ENCODE results near the gene MLH1.

MLH1 gene

GRCh38 chr3:37014620-37015019, 21.3 kb downstream of the MLH1 start:
- H3K9ac ChIP-seq (ENCODE audit: low read depth, low read length, poor library complexity): no peak overlapping the region
- no peak overlapping the region for H2AFZ ChIP-seq (ENCODE audit: low read length)
- H2BK15ac ChIP-seq (ENCODE audit: low read length): no peak overlapping the region
- H2BK12ac ChIP-seq (ENCODE audit: low read length): no peak overlapping the region
- no peak overlapping the region for H2BK5ac ChIP-seq (ENCODE audit: low read length)
- peaks cover 22 to 91% of the 10 kb centered on the region in 2 donors for H3K36me3 ChIP-seq (replicated peaks in 1 of 2; ENCODE audit: control insufficient read depth in 2 of 2, insufficient read depth in 2 of 2, low read length in 2 of 2)
- H3K27me3 ChIP-seq (ENCODE audit: control insufficient read depth in 3 of 3, insufficient read depth in 3 of 3, low read depth in 1 of 3, low read length in 3 of 3): no peaks in the 10 kb centered on the region
- no peak overlapping the region for H3K4me3 ChIP-seq (ENCODE audit: low read length in 2 of 2)
- no peak for DNase-seq (ENCODE audit: low spot score)
- WGBS, 2 donors (ENCODE audit: extremely low coverage in 2 of 2, insufficient read length in 2 of 2, insufficient replicate concordance in 1 of 2): no CpG with 5 or more reads among the region's 2 CpGs
- no peak overlapping the region for H4K91ac ChIP-seq (ENCODE audit: low read depth, low read length, poor library complexity)
- no peak overlapping the region for H3K27ac ChIP-seq (replicated peaks; ENCODE audit: low read length)
- no peak overlapping the region for H3K18ac ChIP-seq (ENCODE audit: low read length)
- H3K4ac ChIP-seq (ENCODE audit: low read length): no peak overlapping the region
- no peaks in the 10 kb centered on the region for H3K79me1 ChIP-seq (ENCODE audit: low read depth, low read length)
- no peak overlapping the region for H3K4me2 ChIP-seq (ENCODE audit: insufficient read depth, low read length, poor library complexity, severe bottlenecking)
- no peak overlapping the region for H2AK5ac ChIP-seq (ENCODE audit: low read depth, low read length)
- H2BK120ac ChIP-seq (ENCODE audit: low read depth, low read length): no peak overlapping the region
- H3K23ac ChIP-seq (ENCODE audit: low read depth, low read length, poor library complexity): no peak overlapping the region
- H3K4me1 ChIP-seq (ENCODE audit: control insufficient read depth in 2 of 2, insufficient read depth in 1 of 2, low read depth in 1 of 2, low read length in 2 of 2): peaks cover 0 to 18% of the 10 kb centered on the region in 2 donors
- no peak overlapping the region for H3K14ac ChIP-seq (ENCODE audit: low read length)
- H4K8ac ChIP-seq (ENCODE audit: low read depth, low read length): no peak overlapping the region
- H3K9me3 ChIP-seq (replicated peaks in 1 of 2; ENCODE audit: control insufficient read depth in 2 of 2, insufficient read depth in 1 of 2, low read depth in 1 of 2, low read length in 2 of 2): no peaks in the 10 kb centered on the region

- no CpG with 5 or more reads among the region's 5 CpGs for WGBS, 2 donors (ENCODE audit: extremely low coverage in 2 of 2, insufficient read length in 2 of 2, insufficient replicate concordance in 1 of 2)
- Histone ChIP-seq H2BK120ac (ENCODE audit: low read depth, low read length) (no peak overlapping the region), H3K27me3 (ENCODE audit: control insufficient read depth in 3 of 3, insufficient read depth in 3 of 3, low read depth in 1 of 3, low read length in 3 of 3) (no peaks in the 10 kb centered on the region)
Measured at GRCh38 chr3:37015642-37016041, 22.3 kb downstream of the MLH1 start.

GRCh38 chr3:37016903-37017302, 23.6 kb downstream of the MLH1 start:
- no peak overlapping the region for H2BK15ac ChIP-seq (ENCODE audit: low read length)
- no peak overlapping the region for H3K23ac ChIP-seq (ENCODE audit: low read depth, low read length, poor library complexity)
- H2BK5ac ChIP-seq (ENCODE audit: low read length): no peak overlapping the region
- H4K8ac ChIP-seq (ENCODE audit: low read depth, low read length): no peak overlapping the region
- H3K4me1 ChIP-seq (ENCODE audit: control insufficient read depth in 2 of 2, insufficient read depth in 1 of 2, low read depth in 1 of 2, low read length in 2 of 2): peaks cover 0 to 18% of the 10 kb centered on the region in 2 donors
- H2BK120ac ChIP-seq (ENCODE audit: low read depth, low read length): no peak overlapping the region
- no peak for DNase-seq (ENCODE audit: low spot score)
- no peak overlapping the region for H3K27ac ChIP-seq (replicated peaks; ENCODE audit: low read length)
- no peaks in the 10 kb centered on the region for H3K9me3 ChIP-seq (replicated peaks in 1 of 2; ENCODE audit: control insufficient read depth in 2 of 2, insufficient read depth in 1 of 2, low read depth in 1 of 2, low read length in 2 of 2)
- no peak overlapping the region for H2AK5ac ChIP-seq (ENCODE audit: low read depth, low read length)
- no peak overlapping the region for H3K14ac ChIP-seq (ENCODE audit: low read length)
- no peak overlapping the region for H3K18ac ChIP-seq (ENCODE audit: low read length)
- no peak overlapping the region for H2AFZ ChIP-seq (ENCODE audit: low read length)
- no peak overlapping the region for H3K4ac ChIP-seq (ENCODE audit: low read length)
- peaks cover 38 to 94% of the 10 kb centered on the region in 2 donors for H3K36me3 ChIP-seq (replicated peaks in 1 of 2; ENCODE audit: control insufficient read depth in 2 of 2, insufficient read depth in 2 of 2, low read length in 2 of 2)
- H4K91ac ChIP-seq (ENCODE audit: low read depth, low read length, poor library complexity): no peak overlapping the region
- H3K79me1 ChIP-seq (ENCODE audit: low read depth, low read length): no peaks in the 10 kb centered on the region
- no peak overlapping the region for H2BK12ac ChIP-seq (ENCODE audit: low read length)
- WGBS, 2 donors (ENCODE audit: extremely low coverage in 2 of 2, insufficient read length in 2 of 2, insufficient replicate concordance in 1 of 2): no CpG with 5 or more reads among the region's 8 CpGs
- H3K9ac ChIP-seq (ENCODE audit: low read depth, low read length, poor library complexity): no peak overlapping the region
- H3K4me2 ChIP-seq (ENCODE audit: insufficient read depth, low read length, poor library complexity, severe bottlenecking): no peak overlapping the region
- H3K4me3 ChIP-seq (ENCODE audit: low read length in 2 of 2): no peak overlapping the region
- no peaks in the 10 kb centered on the region for H3K27me3 ChIP-seq (ENCODE audit: control insufficient read depth in 3 of 3, insufficient read depth in 3 of 3, low read depth in 1 of 3, low read length in 3 of 3)

More at GRCh38 chr3:37015642-37016041, 22.3 kb downstream of the MLH1 start:
- Histone ChIP-seq H3K9me3 (replicated peaks in 1 of 2; ENCODE audit: control insufficient read depth in 2 of 2, insufficient read depth in 1 of 2, low read depth in 1 of 2, low read length in 2 of 2) (no peaks in the 10 kb centered on the region), H2AK5ac (ENCODE audit: low read depth, low read length) (no peak overlapping the region), H2AFZ (ENCODE audit: low read length) (no peak overlapping the region), H3K9ac (ENCODE audit: low read depth, low read length, poor library complexity) (no peak overlapping the region), H2BK12ac (ENCODE audit: low read length) (no peak overlapping the region), H3K14ac (ENCODE audit: low read length) (no peak overlapping the region), H3K27ac (replicated peaks; ENCODE audit: low read length) (no peak overlapping the region), H3K4ac (ENCODE audit: low read length) (no peak overlapping the region), H3K79me1 (ENCODE audit: low read depth, low read length) (no peaks in the 10 kb centered on the region), H3K4me3 (ENCODE audit: low read length in 2 of 2) (no peak overlapping the region), H2BK15ac (ENCODE audit: low read length) (no peak overlapping the region), H2BK5ac (ENCODE audit: low read length) (no peak overlapping the region), H4K8ac (ENCODE audit: low read depth, low read length) (no peak overlapping the region), H3K18ac (ENCODE audit: low read length) (no peak overlapping the region), H3K4me2 (ENCODE audit: insufficient read depth, low read length, poor library complexity, severe bottlenecking) (no peak overlapping the region), H3K4me1 (ENCODE audit: control insufficient read depth in 2 of 2, insufficient read depth in 1 of 2, low read depth in 1 of 2, low read length in 2 of 2) (peaks cover 0 to 18% of the 10 kb centered on the region in 2 donors), H3K36me3 (replicated peaks in 1 of 2; ENCODE audit: control insufficient read depth in 2 of 2, insufficient read depth in 2 of 2, low read length in 2 of 2) (peaks cover 29 to 93% of the 10 kb centered on the region in 2 donors), H3K23ac (ENCODE audit: low read depth, low read length, poor library complexity) (no peak overlapping the region), H4K91ac (ENCODE audit: low read depth, low read length, poor library complexity) (no peak overlapping the region)
- DNase-seq (ENCODE audit: low spot score): no peak

- Histone ChIP-seq H3K27ac (replicated peaks; ENCODE audit: low read length) (no peak overlapping the region), H2BK5ac (ENCODE audit: low read length) (no peak overlapping the region), H3K9me3 (replicated peaks in 1 of 2; ENCODE audit: control insufficient read depth in 2 of 2, insufficient read depth in 1 of 2, low read depth in 1 of 2, low read length in 2 of 2) (peaks cover 0 to under 1% of the 10 kb centered on the region in 2 donors), H3K23ac (ENCODE audit: low read depth, low read length, poor library complexity) (no peak overlapping the region), H3K14ac (ENCODE audit: low read length) (no peak overlapping the region), H4K8ac (ENCODE audit: low read depth, low read length) (no peak overlapping the region), H3K4me1 (ENCODE audit: control insufficient read depth in 2 of 2, insufficient read depth in 1 of 2, low read depth in 1 of 2, low read length in 2 of 2) (peaks cover 0 to 18% of the 10 kb centered on the region in 2 donors), H2BK15ac (ENCODE audit: low read length) (no peak overlapping the region), H4K91ac (ENCODE audit: low read depth, low read length, poor library complexity) (no peak overlapping the region), H2AFZ (ENCODE audit: low read length) (no peak overlapping the region), H3K79me1 (ENCODE audit: low read depth, low read length) (no peaks in the 10 kb centered on the region), H3K4me3 (ENCODE audit: low read length in 2 of 2) (no peak overlapping the region), H2BK120ac (ENCODE audit: low read depth, low read length) (no peak overlapping the region), H2BK12ac (ENCODE audit: low read length) (no peak overlapping the region), H3K18ac (ENCODE audit: low read length) (no peak overlapping the region), H3K27me3 (ENCODE audit: control insufficient read depth in 3 of 3, insufficient read depth in 3 of 3, low read depth in 1 of 3, low read length in 3 of 3) (no peaks in the 10 kb centered on the region), H3K4me2 (ENCODE audit: insufficient read depth, low read length, poor library complexity, severe bottlenecking) (no peak overlapping the region), H2AK5ac (ENCODE audit: low read depth, low read length) (no peak overlapping the region), H3K9ac (ENCODE audit: low read depth, low read length, poor library complexity) (no peak overlapping the region), H3K4ac (ENCODE audit: low read length) (no peak overlapping the region), H3K36me3 (replicated peaks in 1 of 2; ENCODE audit: control insufficient read depth in 2 of 2, insufficient read depth in 2 of 2, low read length in 2 of 2) (peaks cover 42 to 94% of the 10 kb centered on the region in 2 donors)
- no peak for DNase-seq (ENCODE audit: low spot score)
- no CpG with 5 or more reads among the region's 3 CpGs for WGBS, 2 donors (ENCODE audit: extremely low coverage in 2 of 2, insufficient read length in 2 of 2, insufficient replicate concordance in 1 of 2)
Measured at GRCh38 chr3:37017683-37018082, 24.4 kb downstream of the MLH1 start.

Data from neuronal stem cell (in vitro differentiated cells).